ENCODE results near the gene ALDH1A2. TPM values are rescaled to one million over a fixed set of nuclear protein-coding genes. Genes with fewer than 3 reads are reported as not detected.

ALDH1A2 gene
- total RNA-seq, 1 donor from 2014 or later, result 30.8 TPM

DNA sequence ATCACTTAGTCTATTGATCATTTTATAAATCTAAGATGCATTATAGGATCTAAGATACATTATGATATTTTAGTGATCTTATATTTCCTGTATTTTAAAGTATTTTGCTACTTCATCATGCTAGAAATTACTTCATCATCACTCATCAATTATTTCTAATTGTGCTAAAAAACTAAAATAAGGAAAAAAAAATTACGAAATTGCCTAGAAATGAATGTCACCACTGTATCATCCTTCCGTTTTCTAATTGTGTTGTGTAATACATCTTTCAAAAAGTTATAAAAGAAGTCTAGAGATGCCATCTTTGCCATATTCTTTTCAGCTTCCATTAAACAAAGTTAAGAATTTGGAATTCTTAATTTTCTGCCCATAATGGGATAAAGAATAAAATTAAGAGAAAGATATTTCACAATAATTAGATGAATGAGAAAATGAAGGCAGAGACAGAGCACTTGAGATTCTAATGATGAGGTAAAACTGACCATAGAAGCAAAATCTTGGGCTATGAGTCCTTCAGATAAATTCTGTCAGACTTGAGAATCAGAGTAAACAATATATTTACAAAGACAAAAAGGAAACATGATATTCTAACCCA lies 48.8 kb downstream of the ALDH1A2 start:
- Mint-ChIP-seq H3K4me1 (no peaks in the 10 kb centered on the region), H3K4me3 (no peak overlapping the region), H3K9me3 (no peaks in the 10 kb centered on the region), H3K27ac (no peak overlapping the region), H3K27me3 (ENCODE audit: insufficient read depth, low read depth) (no peaks in the 10 kb centered on the region), H3K36me3 (no peaks in the 10 kb centered on the region)
- no peaks in the 10 kb centered on the region for H3K9me3 ChIP-seq (ENCODE audit: low read depth)
- H3F3A ChIP-seq (ENCODE audit: low read depth), result no peaks in the 10 kb centered on the region
- peaks cover 15% of the 10 kb centered on the region for H3K4me1 ChIP-seq
- H3K4me2 ChIP-seq, result no peak overlapping the region
- no peak overlapping the region for H2AFZ ChIP-seq (replicated peaks)
- no peaks in the 10 kb centered on the region for H3K27me3 ChIP-seq
- H3K4me3 ChIP-seq, result no peak overlapping the region
- H3K36me3 ChIP-seq, result no peaks in the 10 kb centered on the region
- no peak overlapping the region for H3K9ac ChIP-seq
- no peak overlapping the region for H3K27ac ChIP-seq
- no peaks in the 10 kb centered on the region for H4K20me1 ChIP-seq (ENCODE audit: low read depth)
- TF ChIP-seq, protein P1, sequence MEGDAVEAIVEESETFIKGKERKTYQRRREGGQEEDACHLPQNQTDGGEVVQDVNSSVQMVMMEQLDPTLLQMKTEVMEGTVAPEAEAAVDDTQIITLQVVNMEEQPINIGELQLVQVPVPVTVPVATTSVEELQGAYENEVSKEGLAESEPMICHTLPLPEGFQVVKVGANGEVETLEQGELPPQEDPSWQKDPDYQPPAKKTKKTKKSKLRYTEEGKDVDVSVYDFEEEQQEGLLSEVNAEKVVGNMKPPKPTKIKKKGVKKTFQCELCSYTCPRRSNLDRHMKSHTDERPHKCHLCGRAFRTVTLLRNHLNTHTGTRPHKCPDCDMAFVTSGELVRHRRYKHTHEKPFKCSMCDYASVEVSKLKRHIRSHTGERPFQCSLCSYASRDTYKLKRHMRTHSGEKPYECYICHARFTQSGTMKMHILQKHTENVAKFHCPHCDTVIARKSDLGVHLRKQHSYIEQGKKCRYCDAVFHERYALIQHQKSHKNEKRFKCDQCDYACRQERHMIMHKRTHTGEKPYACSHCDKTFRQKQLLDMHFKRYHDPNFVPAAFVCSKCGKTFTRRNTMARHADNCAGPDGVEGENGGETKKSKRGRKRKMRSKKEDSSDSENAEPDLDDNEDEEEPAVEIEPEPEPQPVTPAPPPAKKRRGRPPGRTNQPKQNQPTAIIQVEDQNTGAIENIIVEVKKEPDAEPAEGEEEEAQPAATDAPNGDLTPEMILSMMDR (IDR thresholded peaks at IDR 0.05), result no peak
- TF ChIP-seq EZH2phosphoT487 (IDR thresholded peaks at IDR 0.05), result no peak
- TF ChIP-seq EZH2 (IDR thresholded peaks at IDR 0.05), result no peak
- DNase-seq (ENCODE audit: low spot score), result no peak
- no peaks in the 10 kb centered on the region for H3K79me2 ChIP-seq (ENCODE audit: low read depth)

DNA sequence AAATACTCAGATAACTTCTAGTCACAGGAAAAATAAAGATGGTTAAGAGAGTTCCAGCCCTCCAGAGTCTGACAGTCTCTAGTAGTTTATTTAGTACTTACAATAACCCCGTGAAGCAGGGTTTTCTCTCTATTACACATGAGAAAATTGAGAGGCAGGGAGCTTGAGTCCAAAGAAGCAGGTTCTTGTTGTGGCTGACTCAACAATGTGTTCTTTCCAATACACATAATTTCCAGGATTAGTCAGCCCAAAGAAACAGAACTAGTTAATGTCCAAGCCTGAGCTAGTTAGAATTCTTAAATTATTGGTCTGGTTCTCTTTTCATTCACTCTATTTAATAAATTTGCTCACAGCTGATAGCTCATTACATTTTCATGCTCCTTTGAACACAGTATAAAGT lies 49.9 kb downstream of the ALDH1A2 start:
- H3K27ac ChIP-seq, result no peak overlapping the region
- peaks cover 24% of the 10 kb centered on the region for H3K4me1 ChIP-seq
- no peaks in the 10 kb centered on the region for H3K79me2 ChIP-seq (ENCODE audit: low read depth)
- no peak overlapping the region for H3K4me3 ChIP-seq
- Mint-ChIP-seq H3K4me1 (no peaks in the 10 kb centered on the region), H3K27me3 (ENCODE audit: insufficient read depth, low read depth) (no peaks in the 10 kb centered on the region), H3K4me3 (no peak overlapping the region), H3K36me3 (no peaks in the 10 kb centered on the region), H3K9me3 (no peaks in the 10 kb centered on the region), H3K27ac (no peak overlapping the region)
- no peaks in the 10 kb centered on the region for H3K36me3 ChIP-seq
- no peaks in the 10 kb centered on the region for H4K20me1 ChIP-seq (ENCODE audit: low read depth)
- H3K4me2 ChIP-seq, result no peak overlapping the region
- no peaks in the 10 kb centered on the region for H3K9me3 ChIP-seq (ENCODE audit: low read depth)
- no peak overlapping the region for H2AFZ ChIP-seq (replicated peaks)
- TF ChIP-seq, protein P1 (IDR thresholded peaks at IDR 0.05), result no peak
- no peak for TF ChIP-seq EZH2phosphoT487 (IDR thresholded peaks at IDR 0.05)
- no peak for TF ChIP-seq EZH2 (IDR thresholded peaks at IDR 0.05)
- no peaks in the 10 kb centered on the region for H3F3A ChIP-seq (ENCODE audit: low read depth)
- no peak for DNase-seq (ENCODE audit: low spot score)
- no peaks in the 10 kb centered on the region for H3K27me3 ChIP-seq
- no peak overlapping the region for H3K9ac ChIP-seq

DNA sequence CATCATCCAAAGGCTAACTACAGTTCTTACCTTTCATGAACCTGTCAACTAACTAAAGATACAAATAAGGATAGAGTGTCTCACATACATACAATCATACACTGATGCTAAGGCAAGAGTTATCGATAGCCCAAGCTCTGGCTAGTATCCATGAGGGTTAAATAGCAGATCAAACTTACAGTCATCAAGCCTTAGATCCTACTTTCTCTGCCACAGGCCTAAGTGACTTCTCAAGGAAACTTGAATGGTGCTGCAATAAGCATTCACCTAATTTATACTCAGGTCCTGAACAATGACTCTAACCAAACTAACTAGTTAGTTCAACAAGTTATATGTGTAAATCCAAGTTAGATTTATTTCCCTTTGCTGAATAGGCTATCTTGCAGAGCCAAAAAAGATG lies 51.0 kb downstream of the ALDH1A2 start:
- Histone ChIP-seq H3F3A (ENCODE audit: low read depth) (no peaks in the 10 kb centered on the region), H3K79me2 (ENCODE audit: low read depth) (no peaks in the 10 kb centered on the region), H3K9ac (no peak overlapping the region), H3K4me3 (no peak overlapping the region), H3K4me2 (no peak overlapping the region), H3K27ac (no peak overlapping the region), H4K20me1 (ENCODE audit: low read depth) (no peaks in the 10 kb centered on the region), H2AFZ (replicated peaks) (no peak overlapping the region), H3K36me3 (no peaks in the 10 kb centered on the region), H3K4me1 (peaks cover 24% of the 10 kb centered on the region), H3K27me3 (no peaks in the 10 kb centered on the region), H3K9me3 (ENCODE audit: low read depth) (no peaks in the 10 kb centered on the region)
- Mint-ChIP-seq H3K4me1 (no peaks in the 10 kb centered on the region), H3K4me3 (no peak overlapping the region), H3K27ac (no peak overlapping the region), H3K9me3 (no peaks in the 10 kb centered on the region), H3K36me3 (no peaks in the 10 kb centered on the region), H3K27me3 (ENCODE audit: insufficient read depth, low read depth) (no peaks in the 10 kb centered on the region)
- TF ChIP-seq EZH2phosphoT487 (IDR thresholded peaks at IDR 0.05), result no peak
- TF ChIP-seq, protein P1 (IDR thresholded peaks at IDR 0.05), result no peak
- no peak for TF ChIP-seq EZH2 (IDR thresholded peaks at IDR 0.05)
- no peak for DNase-seq (ENCODE audit: low spot score)
